Thyroid gland (tissue), 4 donors: ENCODE data around the gene PALM2AKAP2.

Source experiments
- POLR2A ChIP-seq, 2 donors: fragments of 450-650 bp; IDR thresholded peaks; one replicate each; pipeline ENCODE4 v1.6.1; 2017; ENCODE audit warnings: antibody characterized with exemption in 2 of 2, mild to moderate bottlenecking in 2 of 2, moderate library complexity in 1 of 2
- TF ChIP-seq, protein P1 (sequence below), 6 experiments: fragments of 200-600 bp in 3 of 6; fragments of 450-650 bp in 3 of 6; sonication (generic) in 3 of 6; IDR thresholded peaks; one replicate each; pipeline ENCODE4 v1.5.1; 2016 to 2019; ENCODE audit warnings: antibody characterized with exemption in 6 of 6, mild to moderate bottlenecking in 2 of 6, inconsistent platforms in 1 of 6, moderate library complexity in 1 of 6

DNA sequence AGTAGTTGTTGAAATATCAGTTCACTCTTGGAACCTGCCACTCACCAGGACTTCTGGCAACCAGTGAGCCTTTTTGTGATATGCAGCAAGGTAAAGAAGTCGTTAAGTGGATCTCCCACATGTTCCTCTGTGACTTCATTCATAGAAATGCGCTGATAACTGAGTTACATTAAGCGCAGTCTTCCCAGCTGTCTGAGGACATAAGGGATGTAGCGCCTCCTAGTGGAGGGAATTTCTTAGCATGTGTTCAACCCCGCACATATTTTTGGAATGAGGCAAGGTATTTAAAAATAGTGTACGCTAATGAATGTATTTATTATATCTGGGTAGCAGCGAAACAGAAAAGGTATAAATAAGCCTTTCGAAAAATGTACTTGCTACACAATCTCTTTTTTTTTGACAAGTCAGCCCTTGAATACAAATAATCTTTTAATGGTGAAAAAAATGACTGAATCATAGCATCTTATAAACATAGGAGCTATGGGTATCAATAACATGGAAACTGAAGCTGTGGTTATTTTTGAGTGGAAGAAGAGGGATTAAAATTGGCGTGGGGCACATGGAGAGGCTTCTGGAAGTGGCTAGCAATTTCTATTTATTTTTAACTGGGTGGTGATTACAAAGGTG, 38.0 kb downstream of the PALM2AKAP2 start:
- TF ChIP-seq, protein P1, sequence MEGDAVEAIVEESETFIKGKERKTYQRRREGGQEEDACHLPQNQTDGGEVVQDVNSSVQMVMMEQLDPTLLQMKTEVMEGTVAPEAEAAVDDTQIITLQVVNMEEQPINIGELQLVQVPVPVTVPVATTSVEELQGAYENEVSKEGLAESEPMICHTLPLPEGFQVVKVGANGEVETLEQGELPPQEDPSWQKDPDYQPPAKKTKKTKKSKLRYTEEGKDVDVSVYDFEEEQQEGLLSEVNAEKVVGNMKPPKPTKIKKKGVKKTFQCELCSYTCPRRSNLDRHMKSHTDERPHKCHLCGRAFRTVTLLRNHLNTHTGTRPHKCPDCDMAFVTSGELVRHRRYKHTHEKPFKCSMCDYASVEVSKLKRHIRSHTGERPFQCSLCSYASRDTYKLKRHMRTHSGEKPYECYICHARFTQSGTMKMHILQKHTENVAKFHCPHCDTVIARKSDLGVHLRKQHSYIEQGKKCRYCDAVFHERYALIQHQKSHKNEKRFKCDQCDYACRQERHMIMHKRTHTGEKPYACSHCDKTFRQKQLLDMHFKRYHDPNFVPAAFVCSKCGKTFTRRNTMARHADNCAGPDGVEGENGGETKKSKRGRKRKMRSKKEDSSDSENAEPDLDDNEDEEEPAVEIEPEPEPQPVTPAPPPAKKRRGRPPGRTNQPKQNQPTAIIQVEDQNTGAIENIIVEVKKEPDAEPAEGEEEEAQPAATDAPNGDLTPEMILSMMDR (IDR thresholded peaks at IDR 0.05) = peak; percentile 58 to 94 (median 92)
- no peak for TF ChIP-seq POLR2A (IDR thresholded peaks at IDR 0.05)
